PC-3 (cell line): ENCODE data around the gene NUP133.

Experiments used
- CTCF ChIP-seq: fragments of 300-600 bp; sonication (generic); conservative IDR thresholded peaks from 2 replicates; pipeline ENCODE4 v1.5.1; 2017; ENCODE audit warnings: antibody characterized with exemption, low read depth, mild to moderate bottlenecking, low read length
- EZH2 ChIP-seq: fragments of 300-600 bp; sonication (generic); IDR thresholded peaks from one replicate; pipeline ENCODE4 v1.6.1; 2017; ENCODE audit warnings: antibody characterized with exemption, mild to moderate bottlenecking, low read length; ENCODE audit not compliant: unreplicated experiment

- TF ChIP-seq CTCF (no peak), EZH2 (no peak)
Measured at GRCh38 chr1:229434641-229435051, 73.5 kb downstream of the NUP133 start.
